Fibroblast of the aortic adventitia (primary cell): ENCODE results near the gene PHC2. TPM values are rescaled to one million over a fixed set of nuclear protein-coding genes. Genes with fewer than 3 reads are reported as not detected.

Experiments
- DNase-seq: peaks from one replicate; pipeline ENCODE4 v3.0.0-alpha.2; 2010; ENCODE audit warnings: low read depth
- H3K4me3 ChIP-seq: 2 replicates; pipeline ENCODE4 v1.5.1; 2011; ENCODE audit warnings: low read depth, mild to moderate bottlenecking, control low read depth, low read length, moderate library complexity
- total RNA-seq: library from RNA; depleted of rRNA; stranded (reverse); fragments of >200 nt; gene quantifications from 2 replicates; pipeline ENCODE4 v1.2.3, GENCODE V29; 2012; ENCODE audit warnings: low replicate concordance
- TF ChIP-seq, protein P1 (sequence below): IDR thresholded peaks from 2 replicates; pipeline ENCODE4 v1.5.1; 2011; ENCODE audit warnings: mild to moderate bottlenecking, low read length, control low read depth, inconsistent platforms; ENCODE audit not compliant: insufficient read depth

Gene PHC2
- total RNA-seq, 1 donor, result 50.5 TPM

DNA sequence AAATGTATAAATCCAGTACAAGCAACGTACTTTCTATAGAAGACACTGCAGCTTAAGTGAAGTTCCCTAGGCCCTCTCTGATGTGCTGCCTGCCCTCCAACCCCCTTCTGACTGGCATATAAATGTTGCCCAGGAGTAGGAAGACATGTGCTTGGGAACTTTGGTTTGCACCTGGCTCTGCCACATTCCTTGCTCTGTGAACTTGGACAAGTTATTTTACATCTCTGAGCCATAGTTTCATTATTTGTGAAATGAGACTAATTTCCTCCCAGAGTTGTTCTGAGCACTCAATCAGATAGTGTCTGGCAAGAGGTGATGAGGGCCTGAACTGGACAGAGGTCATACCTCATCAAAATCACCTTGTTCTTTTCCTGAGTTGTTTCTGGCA, 3.5 kb upstream of the PHC2 start:
- DNase-seq, result no peak
- H3K4me3 ChIP-seq, result no peak overlapping the region
- TF ChIP-seq, protein P1, sequence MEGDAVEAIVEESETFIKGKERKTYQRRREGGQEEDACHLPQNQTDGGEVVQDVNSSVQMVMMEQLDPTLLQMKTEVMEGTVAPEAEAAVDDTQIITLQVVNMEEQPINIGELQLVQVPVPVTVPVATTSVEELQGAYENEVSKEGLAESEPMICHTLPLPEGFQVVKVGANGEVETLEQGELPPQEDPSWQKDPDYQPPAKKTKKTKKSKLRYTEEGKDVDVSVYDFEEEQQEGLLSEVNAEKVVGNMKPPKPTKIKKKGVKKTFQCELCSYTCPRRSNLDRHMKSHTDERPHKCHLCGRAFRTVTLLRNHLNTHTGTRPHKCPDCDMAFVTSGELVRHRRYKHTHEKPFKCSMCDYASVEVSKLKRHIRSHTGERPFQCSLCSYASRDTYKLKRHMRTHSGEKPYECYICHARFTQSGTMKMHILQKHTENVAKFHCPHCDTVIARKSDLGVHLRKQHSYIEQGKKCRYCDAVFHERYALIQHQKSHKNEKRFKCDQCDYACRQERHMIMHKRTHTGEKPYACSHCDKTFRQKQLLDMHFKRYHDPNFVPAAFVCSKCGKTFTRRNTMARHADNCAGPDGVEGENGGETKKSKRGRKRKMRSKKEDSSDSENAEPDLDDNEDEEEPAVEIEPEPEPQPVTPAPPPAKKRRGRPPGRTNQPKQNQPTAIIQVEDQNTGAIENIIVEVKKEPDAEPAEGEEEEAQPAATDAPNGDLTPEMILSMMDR, result no peak

DNA sequence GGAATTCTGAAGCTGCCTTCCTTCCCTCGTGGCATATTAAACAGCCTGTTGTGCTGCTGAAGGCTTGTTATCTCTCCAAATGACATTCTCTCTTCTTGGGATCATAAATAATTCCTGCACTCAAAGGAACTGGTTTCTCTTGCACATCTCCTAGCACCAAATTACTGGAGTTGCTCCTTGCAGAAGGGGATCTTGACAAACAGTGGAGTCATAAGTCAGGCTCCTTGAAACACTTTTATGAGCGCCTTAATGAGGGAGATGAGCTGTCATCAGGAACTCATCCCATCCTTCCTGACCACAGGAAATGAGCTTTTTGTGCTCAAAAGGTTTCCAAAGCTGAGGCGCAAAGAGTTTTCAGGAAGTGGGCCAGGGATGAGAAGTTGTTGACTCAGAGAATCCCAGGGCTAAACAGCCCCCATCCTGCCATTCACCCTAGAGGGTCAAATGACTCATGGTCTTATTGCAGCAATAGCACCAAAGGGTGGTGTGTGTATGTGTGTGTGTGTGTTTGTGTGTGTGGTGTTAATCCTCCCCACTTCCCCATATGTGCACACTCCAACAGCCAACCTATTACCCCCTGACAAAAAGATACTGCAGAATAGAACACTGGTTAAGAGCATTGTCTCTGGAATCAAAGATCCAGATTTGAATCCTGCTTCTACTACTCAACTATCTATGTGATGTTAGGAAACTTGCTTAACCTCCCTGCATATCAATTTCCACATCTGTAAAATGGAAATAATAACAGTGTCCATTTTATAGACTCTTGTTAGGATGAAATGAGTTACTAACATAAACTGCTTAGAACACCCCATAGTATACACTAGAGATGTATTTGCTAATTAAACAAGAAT, 2.8 kb upstream of the PHC2 start:
- peak; percentile 97 for DNase-seq
- no peak overlapping the region for H3K4me3 ChIP-seq
- TF ChIP-seq, protein P1, result no peak

DNA sequence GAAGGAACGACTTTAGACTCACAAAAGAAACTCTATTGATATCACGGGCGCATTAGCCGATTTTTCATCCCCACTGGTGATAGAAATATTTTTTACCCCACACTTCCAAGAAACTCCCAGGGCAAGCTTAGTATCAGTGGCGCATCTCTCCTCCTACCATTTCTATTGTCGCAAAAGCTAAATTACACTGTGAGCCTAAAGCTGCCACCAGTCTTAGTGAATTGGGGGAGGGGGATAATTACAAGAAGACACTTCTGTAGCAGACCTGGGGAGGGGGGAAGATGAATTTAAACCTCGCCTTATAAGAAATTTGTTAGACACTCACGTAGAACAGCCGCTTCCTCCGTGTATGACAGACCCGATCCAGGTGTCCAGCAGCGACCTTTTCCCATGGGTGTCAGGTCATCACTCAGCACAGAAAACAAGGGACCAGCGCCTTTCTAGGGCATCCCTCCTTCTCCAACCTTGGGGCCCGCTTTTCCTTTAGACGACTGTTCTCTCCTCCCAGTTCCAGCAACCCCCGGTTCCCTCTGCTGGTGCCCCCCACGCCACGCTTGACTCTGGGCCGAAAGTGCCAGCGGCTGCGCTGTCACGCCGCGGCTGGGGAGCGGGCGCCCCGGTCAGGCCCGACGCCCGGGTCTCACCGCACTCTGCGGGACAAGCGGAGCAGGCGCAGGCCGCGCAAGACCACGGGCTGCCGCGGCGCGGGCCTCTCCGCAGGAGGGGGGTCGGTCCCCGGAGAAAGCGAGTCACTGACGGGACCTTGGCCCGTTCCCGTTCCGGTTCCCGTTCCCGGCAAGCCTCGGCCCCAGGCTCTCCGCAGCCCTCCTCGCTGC, 821 bp downstream of the PHC2 start:
- TF ChIP-seq, protein P1, result no peak
- no peak for DNase-seq
- peak overlapping the region; percentile 77 for H3K4me3 ChIP-seq

DNA sequence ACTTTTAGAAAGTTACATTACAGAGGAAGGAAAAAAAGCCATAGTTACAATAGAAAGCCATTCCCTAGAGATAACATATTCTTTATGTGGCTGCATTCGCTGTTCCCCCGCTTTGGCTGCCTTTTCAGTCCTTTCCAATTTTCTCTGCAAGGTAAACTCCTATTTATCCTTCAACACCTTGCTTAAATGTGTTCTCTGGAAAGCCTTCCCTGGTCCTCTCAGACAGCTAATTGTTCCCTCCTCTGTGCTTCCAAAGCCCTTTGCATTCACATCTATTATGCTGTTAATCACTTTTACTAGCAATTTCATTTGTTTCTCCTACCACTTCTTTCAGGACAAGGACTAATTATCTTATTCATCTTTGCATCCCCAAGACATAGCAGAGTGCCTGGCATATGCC, 1.6 kb downstream of the PHC2 start:
- TF ChIP-seq, protein P1, result no peak
- no peak for DNase-seq
- H3K4me3 ChIP-seq, result peak overlapping the region; percentile 77

DNA sequence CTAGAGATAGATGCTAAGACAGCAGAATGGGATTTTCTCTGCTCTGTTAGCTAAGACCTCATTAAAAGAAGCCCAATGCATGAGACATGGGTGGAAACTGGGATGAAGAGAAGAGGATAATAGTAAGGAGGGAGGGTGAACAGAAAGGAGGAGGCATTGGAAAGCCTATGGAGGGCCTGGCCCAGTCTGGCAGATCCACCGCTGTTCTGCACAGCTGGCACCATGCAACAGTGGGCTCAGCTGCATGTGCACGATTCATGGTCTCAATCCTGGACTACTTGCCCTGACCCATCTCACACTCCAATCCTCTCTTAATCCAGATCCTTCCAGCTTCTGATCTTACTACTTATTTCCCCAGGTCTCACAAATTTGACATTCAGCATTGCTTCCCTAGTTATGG, 2.2 kb downstream of the PHC2 start:
- TF ChIP-seq, protein P1, result no peak
- DNase-seq, result no peak
- peak overlapping the region; percentile 11 for H3K4me3 ChIP-seq

DNA sequence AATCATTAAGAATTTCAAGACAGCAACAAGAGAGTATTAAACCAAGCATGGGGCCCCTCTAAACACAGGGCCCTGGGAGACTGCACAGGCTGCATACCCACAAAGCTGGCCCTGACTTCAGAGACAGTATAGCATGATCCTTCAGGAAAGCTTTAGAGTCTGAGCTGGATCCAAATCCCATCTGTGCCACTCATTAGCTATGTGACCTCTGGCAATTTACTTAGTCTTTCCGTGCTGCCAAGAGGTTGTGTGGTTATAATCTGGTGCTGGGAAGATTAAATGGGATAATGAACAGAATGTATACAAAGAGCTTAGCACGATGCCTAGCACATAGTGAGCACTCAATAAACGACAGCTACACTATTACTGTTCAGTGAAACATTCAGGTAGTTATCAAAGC, 4.0 kb downstream of the PHC2 start:
- no peak overlapping the region for H3K4me3 ChIP-seq
- no peak for DNase-seq
- TF ChIP-seq, protein P1, result no peak
